ENCODE measurements around the gene GPR26. TPM values are rescaled to one million over a fixed set of nuclear protein-coding genes. Genes with fewer than 3 reads are reported as not detected.

GPR26 gene
- total RNA-seq (not detected), total RNA-seq (0 to 0.13 (median 0) reads per million in 172 experiments)
- polyA plus RNA-seq (2013, experiment 1 of 2), result not detected
- polyA plus RNA-seq (2013, experiment 2 of 2), result not detected

- ATAC-seq (ENCODE audit: poor library complexity), result no peak
- no peak for TF ChIP-seq CTCF (IDR thresholded peaks at IDR 0.05)
- Mint-ChIP-seq H3K4me1 (ENCODE audit: low read depth) (no peaks in the 10 kb centered on the region), H3K9me3 (peaks cover 3% of the 10 kb centered on the region), H3K4me3 (no peak within 1 kb of the TSS), H3K27ac (no peak within 1 kb of the TSS), H3K27me3 (peaks cover 54% of the 10 kb centered on the region), H3K36me3 (ENCODE audit: low read depth) (no peaks in the 10 kb centered on the region)
- Histone ChIP-seq H3K27ac (ENCODE audit: low read depth in 1 of 2, low read length in 2 of 2) (no peak within 1 kb of the TSS), H3K27me3 (ENCODE audit: control insufficient read depth in 1 of 2, insufficient read depth in 2 of 2, low read length in 2 of 2) (peaks cover 6 to 14% of the 10 kb centered on the region in 2 experiments), H3K4me3 (ENCODE audit: low read length) (no peak within 1 kb of the TSS), H3K9me3 (ENCODE audit: control insufficient read depth in 1 of 2, insufficient read depth in 1 of 2, low read length in 2 of 2) (peaks cover 0 to 27% of the 10 kb centered on the region in 2 experiments), H3K4me1 (ENCODE audit: insufficient read depth, low read length) (no peaks in the 10 kb centered on the region), H3K36me3 (ENCODE audit: insufficient read depth, low read length) (no peaks in the 10 kb centered on the region)
- no peak for DNase-seq
- POLR2A ChIA-PET, result no interaction called here
- intact Hi-C loops (cut with DNase I, micrococcal nuclease), result no loop called here
- CTCF ChIA-PET, result no interaction called here
Measured at GRCh38 chr10:123666318-123667236, at the start of gene GPR26. Gene GPR26, plus strand, starts transcription at chr10:123666355. Its CDS starts 53 bp downstream, at chr10:123666408.

GRCh38 chr10:123618224-123618623 is 47.9 kb upstream of the GPR26 start:
- intact Hi-C loops (cut with DNase I, micrococcal nuclease), result no loop called here
- H3K36me3 Mint-ChIP-seq (ENCODE audit: low read depth), result no peaks in the 10 kb centered on the region
- Histone ChIP-seq H3K27me3 (ENCODE audit: control insufficient read depth in 1 of 2, insufficient read depth in 2 of 2, low read length in 2 of 2) (peaks cover 0 to 5% of the 10 kb centered on the region in 2 experiments), H3K4me1 (ENCODE audit: insufficient read depth, low read length) (no peaks in the 10 kb centered on the region), H3K9me3 (ENCODE audit: control insufficient read depth in 1 of 2, insufficient read depth in 1 of 2, low read length in 2 of 2) (peaks cover 0 to 11% of the 10 kb centered on the region in 2 experiments), H3K36me3 (ENCODE audit: insufficient read depth, low read length) (no peaks in the 10 kb centered on the region), H3K27ac (ENCODE audit: low read depth in 1 of 2, low read length in 2 of 2) (no peak overlapping the region), H3K4me3 (ENCODE audit: low read length) (no peak overlapping the region)
- no peak for TF ChIP-seq CTCF (IDR thresholded peaks at IDR 0.05)
- CTCF ChIA-PET, result no interaction called here
- POLR2A ChIA-PET, result no interaction called here
- no peak overlapping the region for H3K27ac Mint-ChIP-seq
- H3K4me3 Mint-ChIP-seq, result no peak overlapping the region
- H3K27me3 Mint-ChIP-seq, result peaks cover 12% of the 10 kb centered on the region
- H3K9me3 Mint-ChIP-seq, result peaks cover 3% of the 10 kb centered on the region
- DNase-seq (no peak), ATAC-seq (ENCODE audit: poor library complexity) (no peak)
- H3K4me1 Mint-ChIP-seq (ENCODE audit: low read depth), result no peaks in the 10 kb centered on the region

- H3K27ac ChIP-seq (ENCODE audit: low read depth in 1 of 2, low read length in 2 of 2), result no peak overlapping the region
- H3K27me3 Mint-ChIP-seq, result peaks cover 12% of the 10 kb centered on the region
- no peak overlapping the region for H3K4me3 Mint-ChIP-seq
- no peaks in the 10 kb centered on the region for H3K36me3 ChIP-seq (ENCODE audit: insufficient read depth, low read length)
- no peak overlapping the region for H3K27ac Mint-ChIP-seq
- no peak overlapping the region for H3K4me3 ChIP-seq (ENCODE audit: low read length)
- peaks cover 0 to 4% of the 10 kb centered on the region in 2 experiments for H3K27me3 ChIP-seq (ENCODE audit: control insufficient read depth in 1 of 2, insufficient read depth in 2 of 2, low read length in 2 of 2)
- H3K9me3 ChIP-seq (ENCODE audit: control insufficient read depth in 1 of 2, insufficient read depth in 1 of 2, low read length in 2 of 2), result peaks cover 0 to 11% of the 10 kb centered on the region in 2 experiments
- CTCF ChIA-PET, result no interaction called here
- no peaks in the 10 kb centered on the region for H3K4me1 ChIP-seq (ENCODE audit: insufficient read depth, low read length)
- POLR2A ChIA-PET, result no interaction called here
- H3K4me1 Mint-ChIP-seq (ENCODE audit: low read depth), result no peaks in the 10 kb centered on the region
- H3K36me3 Mint-ChIP-seq (ENCODE audit: low read depth), result no peaks in the 10 kb centered on the region
- intact Hi-C loops (cut with DNase I, micrococcal nuclease), result no loop called here
- ATAC-seq (ENCODE audit: poor library complexity) (no peak), DNase-seq (no peak)
- no peak for TF ChIP-seq CTCF (IDR thresholded peaks at IDR 0.05)
- H3K9me3 Mint-ChIP-seq, result peaks cover 3% of the 10 kb centered on the region
Measured at GRCh38 chr10:123619067-123619855, 46.9 kb upstream of the GPR26 start.
